GM12865 (cell line): ENCODE results near the gene MTR.

Source experiments
- DNase-seq: peaks from one replicate; pipeline ENCODE4 v3.0.0; 2010; ENCODE audit warnings: low read depth
- H3K4me3 ChIP-seq: 2 replicates; pipeline ENCODE4 v1.5.1; 2011; ENCODE audit warnings: mild to moderate bottlenecking, low read depth, low read length, control low read depth
- CTCF ChIP-seq: IDR thresholded peaks from 2 replicates; pipeline ENCODE4 v1.5.1; 2011; ENCODE audit warnings: low read length, control low read depth, low read depth, inconsistent platforms; ENCODE audit not compliant: insufficient read depth; ENCODE audit errors: missing control alignments

Gene MTR

GRCh38 chr1:236865818-236866155, 70.7 kb downstream of the MTR start:
- TF ChIP-seq CTCF, result no peak
- no peak for DNase-seq
- H3K4me3 ChIP-seq, result no peak overlapping the region

- no peak overlapping the region for H3K4me3 ChIP-seq
- peak; percentile 80 for DNase-seq
- TF ChIP-seq CTCF, result peak; percentile 90
Observed at GRCh38 chr1:236868625-236869467, 73.8 kb downstream of the MTR start.

GRCh38 chr1:236869911-236870310, 74.8 kb downstream of the MTR start:
- no peak overlapping the region for H3K4me3 ChIP-seq
- DNase-seq, result no peak
- TF ChIP-seq CTCF, result no peak

- no peak overlapping the region for H3K4me3 ChIP-seq
- no peak for TF ChIP-seq CTCF
- no peak for DNase-seq
Observed at GRCh38 chr1:236870721-236871120, 75.6 kb downstream of the MTR start.

- no peak for TF ChIP-seq CTCF
- DNase-seq, result no peak
- H3K4me3 ChIP-seq, result no peak overlapping the region
Observed at GRCh38 chr1:236872075-236872666, 77.1 kb downstream of the MTR start.

GRCh38 chr1:236875975-236876374, 80.9 kb downstream of the MTR start:
- H3K4me3 ChIP-seq, result no peak overlapping the region
- no peak for TF ChIP-seq CTCF
- no peak for DNase-seq
